Mammary epithelial cell (primary cell): ENCODE measurements around the gene BCAS3.

ENCODE experiments used
- EZH2 ChIP-seq: IDR thresholded peaks from 2 replicates; pipeline ENCODE4 v1.6.1; 2012; ENCODE audit warnings: low read length, inconsistent platforms, borderline replicate concordance
- TF ChIP-seq, protein P1 (sequence below), 2 donors: IDR thresholded peaks in 1 of 2; conservative IDR thresholded peaks in 1 of 2; 2 replicates each; pipeline ENCODE4 v1.5.1; 2011 to 2012; ENCODE audit warnings: inconsistent platforms in 2 of 2, low read length in 2 of 2, mild to moderate bottlenecking in 2 of 2, control low read depth in 1 of 2, low read depth in 1 of 2; ENCODE audit not compliant: insufficient read depth in 1 of 2; ENCODE audit errors: extremely low read depth in 1 of 2

DNA sequence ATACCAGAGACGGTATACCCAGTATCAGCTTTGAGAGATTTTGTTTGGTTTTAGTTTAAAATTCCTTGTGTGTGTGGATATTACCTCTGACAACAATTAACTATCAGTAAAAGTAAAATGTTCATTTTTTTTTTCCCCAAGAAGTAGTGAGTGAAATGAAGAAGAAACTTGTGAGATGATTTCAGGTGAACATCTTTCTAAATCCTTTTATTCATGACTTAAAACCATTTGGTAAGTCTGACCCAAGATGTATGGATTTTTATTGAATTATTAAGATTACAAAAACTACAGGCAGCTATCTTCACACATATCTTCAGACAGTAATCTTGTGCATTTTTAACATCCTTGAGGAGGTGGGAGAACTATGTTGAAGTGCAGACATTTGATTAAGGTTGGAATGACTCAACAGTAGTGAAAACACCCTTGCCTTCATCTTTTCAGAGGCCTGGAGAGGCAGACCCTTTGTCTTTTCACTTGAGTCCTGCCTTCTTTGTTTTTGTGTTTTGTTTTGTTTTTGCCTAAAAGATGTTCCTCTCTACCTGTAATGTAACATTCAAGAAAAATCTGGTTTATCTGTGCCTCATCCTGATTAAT is 481.7 kb downstream of the BCAS3 start:
- TF ChIP-seq, protein P1, sequence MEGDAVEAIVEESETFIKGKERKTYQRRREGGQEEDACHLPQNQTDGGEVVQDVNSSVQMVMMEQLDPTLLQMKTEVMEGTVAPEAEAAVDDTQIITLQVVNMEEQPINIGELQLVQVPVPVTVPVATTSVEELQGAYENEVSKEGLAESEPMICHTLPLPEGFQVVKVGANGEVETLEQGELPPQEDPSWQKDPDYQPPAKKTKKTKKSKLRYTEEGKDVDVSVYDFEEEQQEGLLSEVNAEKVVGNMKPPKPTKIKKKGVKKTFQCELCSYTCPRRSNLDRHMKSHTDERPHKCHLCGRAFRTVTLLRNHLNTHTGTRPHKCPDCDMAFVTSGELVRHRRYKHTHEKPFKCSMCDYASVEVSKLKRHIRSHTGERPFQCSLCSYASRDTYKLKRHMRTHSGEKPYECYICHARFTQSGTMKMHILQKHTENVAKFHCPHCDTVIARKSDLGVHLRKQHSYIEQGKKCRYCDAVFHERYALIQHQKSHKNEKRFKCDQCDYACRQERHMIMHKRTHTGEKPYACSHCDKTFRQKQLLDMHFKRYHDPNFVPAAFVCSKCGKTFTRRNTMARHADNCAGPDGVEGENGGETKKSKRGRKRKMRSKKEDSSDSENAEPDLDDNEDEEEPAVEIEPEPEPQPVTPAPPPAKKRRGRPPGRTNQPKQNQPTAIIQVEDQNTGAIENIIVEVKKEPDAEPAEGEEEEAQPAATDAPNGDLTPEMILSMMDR (conservative IDR thresholded peaks at IDR 0.05 in 1 of 2, IDR thresholded peaks at IDR 0.05 in 1 of 2; ENCODE audit: extremely low read depth in 1 of 2, insufficient read depth in 1 of 2, low read depth in 1 of 2, low read length in 2 of 2) = no peak
- no peak for TF ChIP-seq EZH2
